ENCODE measurements around the gene NPPC. TPM values are rescaled to one million over a fixed set of nuclear protein-coding genes. Genes with fewer than 3 reads are reported as not detected.

The NPPC gene
- polyA plus RNA-seq, 3 donors: not detected

DNA sequence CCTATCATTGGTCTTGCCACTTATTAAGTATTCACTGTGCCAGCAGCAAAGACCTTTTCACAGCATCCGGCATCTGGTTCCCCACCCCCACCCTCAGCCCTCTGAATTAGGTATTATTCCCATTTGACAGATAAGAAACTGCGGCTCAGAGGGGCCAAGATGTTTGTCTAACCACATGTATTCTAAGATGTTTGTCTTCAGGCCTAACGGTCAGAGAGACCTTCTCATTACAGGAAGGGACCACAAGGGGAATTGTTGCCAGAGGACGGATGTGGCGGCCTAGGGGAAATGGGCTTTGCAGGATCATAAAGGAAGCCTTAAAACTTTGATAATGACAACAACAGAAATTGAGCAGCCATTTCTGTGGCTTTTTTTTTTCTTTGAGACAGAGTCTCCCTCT lies 16.6 kb downstream of the NPPC start:
- Histone ChIP-seq H3K4me1 (ENCODE audit: control insufficient read depth in 1 of 2, insufficient read depth in 2 of 2, low read length in 2 of 2) (no peaks in the 10 kb centered on the region), H3K4me2 (replicated peaks; ENCODE audit: extremely low read depth, low read length, poor library complexity, severe bottlenecking) (no peak overlapping the region), H3K27ac (ENCODE audit: low read depth in 1 of 2, low read length in 2 of 2) (no peak overlapping the region), H3K27me3 (ENCODE audit: control insufficient read depth in 2 of 2, insufficient read depth in 2 of 2, low read length in 2 of 2) (no peaks in the 10 kb centered on the region), H3K79me2 (ENCODE audit: insufficient read depth, low read length) (no peaks in the 10 kb centered on the region), H2AFZ (ENCODE audit: insufficient read depth, low read depth, low read length, poor library complexity, severe bottlenecking) (no peak overlapping the region), H4K20me1 (ENCODE audit: insufficient read depth, low read length) (no peaks in the 10 kb centered on the region), H3K9me3 (replicated peaks in 1 of 2; ENCODE audit: control insufficient read depth in 1 of 2, insufficient read depth in 1 of 2, low read length in 2 of 2) (no peaks in the 10 kb centered on the region), H3K4me3 (replicated peaks in 1 of 3; ENCODE audit: low read depth in 2 of 3, low read length in 3 of 3) (no peak overlapping the region), H3K9ac (ENCODE audit: insufficient read depth, low read length, poor library complexity, severe bottlenecking) (no peak overlapping the region), H3K36me3 (replicated peaks in 1 of 2; ENCODE audit: control insufficient read depth in 1 of 2, insufficient read depth in 2 of 2, low read length in 2 of 2) (no peaks in the 10 kb centered on the region)
- no peaks in the 10 kb centered on the region for H3K9me3 Mint-ChIP-seq
- DNase-seq: no peak
- TF ChIP-seq, protein P1, sequence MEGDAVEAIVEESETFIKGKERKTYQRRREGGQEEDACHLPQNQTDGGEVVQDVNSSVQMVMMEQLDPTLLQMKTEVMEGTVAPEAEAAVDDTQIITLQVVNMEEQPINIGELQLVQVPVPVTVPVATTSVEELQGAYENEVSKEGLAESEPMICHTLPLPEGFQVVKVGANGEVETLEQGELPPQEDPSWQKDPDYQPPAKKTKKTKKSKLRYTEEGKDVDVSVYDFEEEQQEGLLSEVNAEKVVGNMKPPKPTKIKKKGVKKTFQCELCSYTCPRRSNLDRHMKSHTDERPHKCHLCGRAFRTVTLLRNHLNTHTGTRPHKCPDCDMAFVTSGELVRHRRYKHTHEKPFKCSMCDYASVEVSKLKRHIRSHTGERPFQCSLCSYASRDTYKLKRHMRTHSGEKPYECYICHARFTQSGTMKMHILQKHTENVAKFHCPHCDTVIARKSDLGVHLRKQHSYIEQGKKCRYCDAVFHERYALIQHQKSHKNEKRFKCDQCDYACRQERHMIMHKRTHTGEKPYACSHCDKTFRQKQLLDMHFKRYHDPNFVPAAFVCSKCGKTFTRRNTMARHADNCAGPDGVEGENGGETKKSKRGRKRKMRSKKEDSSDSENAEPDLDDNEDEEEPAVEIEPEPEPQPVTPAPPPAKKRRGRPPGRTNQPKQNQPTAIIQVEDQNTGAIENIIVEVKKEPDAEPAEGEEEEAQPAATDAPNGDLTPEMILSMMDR (IDR thresholded peaks at IDR 0.05): no peak
- no peaks in the 10 kb centered on the region for H3K36me3 Mint-ChIP-seq
- peaks cover 5% of the 10 kb centered on the region for H3K4me1 Mint-ChIP-seq
- peaks cover 5 to 14% (median 10%) of the 10 kb centered on the region in 3 donors for H3K27me3 Mint-ChIP-seq (ENCODE audit: low read depth in 3 of 3)
- no peak overlapping the region for H3K4me3 Mint-ChIP-seq
- intact Hi-C loops (cut with micrococcal nuclease): loop anchor here (5.0 kb wide), 2 partner anchors 418 to 528 kb away; no protein-coding TSS in a partner anchor
- WGBS (ENCODE audit: insufficient coverage): 10% methylated on average over 5 of the region's 5 CpGs
- H3K27ac Mint-ChIP-seq: no peak overlapping the region

DNA sequence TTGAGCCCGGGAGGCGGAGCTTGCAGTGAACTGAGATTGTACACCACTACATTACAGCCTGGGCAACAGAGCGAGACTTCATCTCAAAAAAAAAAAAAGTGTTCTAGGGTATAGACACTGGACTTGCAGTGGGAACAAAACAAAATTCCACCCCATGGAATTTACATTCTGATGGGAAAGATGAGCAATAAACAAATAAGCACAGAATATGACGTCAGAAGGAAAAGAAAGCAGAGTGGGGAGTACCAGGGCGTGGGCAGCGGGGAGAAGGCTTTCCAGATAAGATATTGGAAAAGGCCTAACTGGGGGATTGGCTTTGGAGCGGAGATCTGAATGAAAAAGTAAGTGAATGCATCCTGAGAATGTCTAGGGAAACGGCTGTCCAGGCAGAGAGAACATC lies 17.6 kb downstream of the NPPC start:
- Histone ChIP-seq H3K4me2 (replicated peaks; ENCODE audit: extremely low read depth, low read length, poor library complexity, severe bottlenecking) (no peak overlapping the region), H2AFZ (ENCODE audit: insufficient read depth, low read depth, low read length, poor library complexity, severe bottlenecking) (no peak overlapping the region), H3K79me2 (ENCODE audit: insufficient read depth, low read length) (no peaks in the 10 kb centered on the region), H4K20me1 (ENCODE audit: insufficient read depth, low read length) (no peaks in the 10 kb centered on the region), H3K36me3 (replicated peaks in 1 of 2; ENCODE audit: control insufficient read depth in 1 of 2, insufficient read depth in 2 of 2, low read length in 2 of 2) (no peaks in the 10 kb centered on the region), H3K9me3 (replicated peaks in 1 of 2; ENCODE audit: control insufficient read depth in 1 of 2, insufficient read depth in 1 of 2, low read length in 2 of 2) (no peaks in the 10 kb centered on the region), H3K27me3 (ENCODE audit: control insufficient read depth in 2 of 2, insufficient read depth in 2 of 2, low read length in 2 of 2) (no peaks in the 10 kb centered on the region), H3K9ac (ENCODE audit: insufficient read depth, low read length, poor library complexity, severe bottlenecking) (no peak overlapping the region), H3K4me1 (ENCODE audit: control insufficient read depth in 1 of 2, insufficient read depth in 2 of 2, low read length in 2 of 2) (no peaks in the 10 kb centered on the region), H3K27ac (ENCODE audit: low read depth in 1 of 2, low read length in 2 of 2) (no peak overlapping the region), H3K4me3 (replicated peaks in 1 of 3; ENCODE audit: low read depth in 2 of 3, low read length in 3 of 3) (no peak overlapping the region)
- 89% methylated on average over 5 of the region's 8 CpGs for WGBS (ENCODE audit: insufficient coverage)
- no peak overlapping the region for H3K4me3 Mint-ChIP-seq
- no peaks in the 10 kb centered on the region for H3K9me3 Mint-ChIP-seq
- no peak overlapping the region for H3K27ac Mint-ChIP-seq
- TF ChIP-seq, protein P1 (IDR thresholded peaks at IDR 0.05): no peak
- no peak for DNase-seq
- intact Hi-C loops (cut with micrococcal nuclease): loop anchor here (5.0 kb wide), 1 partner anchor 419 kb away; no protein-coding TSS in a partner anchor
- peaks cover 5% of the 10 kb centered on the region for H3K4me1 Mint-ChIP-seq
- no peaks in the 10 kb centered on the region for H3K36me3 Mint-ChIP-seq
- H3K27me3 Mint-ChIP-seq (ENCODE audit: low read depth in 3 of 3): peaks cover 2 to 14% (median 10%) of the 10 kb centered on the region in 3 donors

Data from CD14-positive monocyte (primary cell).